ENCODE measurements around the gene ASPDH.

Gene ASPDH

GRCh38 chr19:50516964-50517703, 3.4 kb upstream of the ASPDH start:
- FAIRE-seq = no peak
- DNase-seq (ENCODE audit: extremely low spot score, insufficient read length, low read depth) = no peak

GRCh38 chr19:50516456-50516855, 2.7 kb upstream of the ASPDH start:
- FAIRE-seq = no peak

DNA sequence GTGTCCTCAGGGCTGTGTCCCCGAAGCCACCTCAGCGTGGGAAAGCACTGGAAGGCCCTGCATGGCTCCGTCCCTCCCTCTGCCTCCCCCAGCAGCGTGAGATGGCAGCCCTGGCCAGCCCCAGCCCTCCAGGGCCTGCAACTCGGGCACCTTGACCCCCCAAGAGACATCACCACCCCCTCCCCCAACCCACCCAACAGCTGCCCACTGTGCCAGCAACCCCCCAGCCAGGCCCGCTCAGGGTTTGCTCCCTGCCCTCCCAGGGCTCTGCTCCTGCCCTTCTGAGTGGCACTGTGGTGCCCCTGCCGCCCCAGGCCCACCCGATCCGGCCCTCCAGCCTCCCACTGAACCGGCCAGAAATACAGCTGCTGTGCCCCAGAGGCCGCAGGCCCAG, 1.5 kb upstream of the ASPDH start:
- DNase-seq (ENCODE audit: extremely low spot score, insufficient read length, low read depth) (no peak), FAIRE-seq (no peak)

More at GRCh38 chr19:50516456-50516855, 2.7 kb upstream of the ASPDH start:
- DNase-seq (ENCODE audit: extremely low spot score, insufficient read length, low read depth) = no peak

GRCh38 chr19:50514346-50515167, 844 bp upstream of the ASPDH start:
- no peak for DNase-seq (ENCODE audit: extremely low spot score, insufficient read length, low read depth)
- FAIRE-seq = no peak

DNA sequence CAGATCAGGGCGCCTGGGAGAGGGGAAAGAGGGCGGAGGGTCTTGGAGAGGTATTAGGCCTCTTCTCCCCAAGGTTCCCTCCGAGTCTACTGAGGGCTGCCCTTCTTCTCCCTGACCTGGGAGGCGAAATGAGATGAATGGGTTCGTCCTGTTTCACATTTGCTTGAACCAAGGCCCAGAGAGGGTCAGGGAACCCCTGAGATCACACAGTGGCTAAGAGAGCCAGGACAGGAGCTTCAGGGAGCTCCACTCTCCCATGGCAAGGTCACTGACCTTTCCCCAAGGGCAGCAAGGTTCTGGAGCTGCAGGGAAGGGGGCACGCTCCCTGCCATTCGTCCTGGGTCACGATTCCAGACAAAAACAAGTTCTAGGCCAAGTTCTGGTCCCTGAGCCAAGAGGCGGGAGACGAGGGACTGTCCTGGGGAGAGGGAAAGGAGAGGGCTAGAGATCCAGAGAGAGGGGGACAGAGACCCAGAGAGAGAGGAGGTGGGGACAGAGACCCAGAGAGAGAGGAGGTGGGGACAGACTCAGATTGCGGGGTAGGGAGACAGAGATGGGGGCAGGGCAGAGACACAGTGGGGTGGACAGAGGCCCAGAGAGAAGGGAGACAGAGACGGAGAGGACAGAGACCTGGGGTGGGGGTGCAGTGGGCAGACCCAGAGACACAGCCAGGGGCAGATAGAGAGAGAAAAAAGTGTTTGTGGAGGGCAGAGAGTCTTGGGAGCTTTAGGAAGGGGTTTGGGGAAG, 541 bp downstream of the ASPDH start:
- DNase-seq (ENCODE audit: extremely low spot score, insufficient read length, low read depth) (no peak), FAIRE-seq (no peak)

DNA sequence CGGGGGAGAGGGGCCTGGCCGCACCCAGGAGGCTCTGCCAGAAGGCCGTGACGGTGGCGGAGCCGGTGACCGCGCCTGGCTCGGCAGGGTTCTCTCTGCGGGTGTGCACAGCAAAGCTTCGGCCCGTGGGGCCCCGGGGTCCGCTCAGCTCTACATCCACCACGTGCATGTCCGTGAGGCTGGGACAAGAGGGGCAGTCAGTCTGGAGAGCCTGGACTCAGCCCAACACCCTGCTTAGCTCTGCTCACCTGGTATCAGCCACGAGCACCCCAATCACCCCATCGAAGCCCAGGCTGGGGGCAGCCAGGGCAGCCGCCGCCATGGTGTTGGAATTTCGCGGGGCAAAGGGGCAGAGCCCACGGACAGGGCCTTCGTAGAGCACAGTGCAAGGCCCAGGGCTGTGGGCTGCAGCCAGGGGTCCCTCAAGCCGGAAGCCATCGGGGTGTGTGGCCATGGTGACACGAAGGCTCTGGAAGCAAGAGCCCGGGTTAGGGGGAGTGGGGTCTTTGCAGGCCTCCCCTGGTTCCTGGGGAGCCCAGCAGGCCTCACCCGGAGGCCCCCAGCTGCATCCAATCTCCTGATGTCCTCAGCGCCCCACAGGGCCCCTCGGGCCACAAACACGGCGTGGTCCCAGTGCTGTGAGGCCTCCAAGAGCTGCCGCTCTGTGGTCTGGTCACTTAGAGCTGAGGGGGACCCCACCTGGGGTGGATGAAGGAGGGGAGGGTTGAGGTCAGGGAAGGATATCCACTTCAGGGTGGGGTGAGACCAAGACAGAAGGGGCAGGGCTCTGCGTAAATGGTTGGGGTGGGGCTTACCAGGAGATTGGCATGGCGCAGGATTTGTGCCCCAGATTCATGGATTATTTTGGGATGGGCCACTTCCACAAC, 1.4 kb downstream of the ASPDH start:
- DNase-seq (ENCODE audit: extremely low spot score, insufficient read length, low read depth) (no peak), FAIRE-seq (no peak)

- peak; percentile 100 for DNase-seq (ENCODE audit: extremely low spot score, insufficient read length, low read depth)
- FAIRE-seq = peak; percentile 98
Measured at GRCh38 chr19:50511069-50511822, 2.5 kb downstream of the ASPDH start, which contains the start of gene JOSD2. TSS of gene JOSD2 (minus strand) at chr19:50511191. CDS start at chr19:50510431, 760 bp downstream.

GRCh38 chr19:50510700-50511068, 3.0 kb downstream of the ASPDH start:
- FAIRE-seq (no peak), DNase-seq (ENCODE audit: extremely low spot score, insufficient read length, low read depth) (no peak)

GRCh38 chr19:50510121-50510670, 3.5 kb downstream of the ASPDH start:
- no peak for FAIRE-seq
- no peak for DNase-seq (ENCODE audit: extremely low spot score, insufficient read length, low read depth)

DNA sequence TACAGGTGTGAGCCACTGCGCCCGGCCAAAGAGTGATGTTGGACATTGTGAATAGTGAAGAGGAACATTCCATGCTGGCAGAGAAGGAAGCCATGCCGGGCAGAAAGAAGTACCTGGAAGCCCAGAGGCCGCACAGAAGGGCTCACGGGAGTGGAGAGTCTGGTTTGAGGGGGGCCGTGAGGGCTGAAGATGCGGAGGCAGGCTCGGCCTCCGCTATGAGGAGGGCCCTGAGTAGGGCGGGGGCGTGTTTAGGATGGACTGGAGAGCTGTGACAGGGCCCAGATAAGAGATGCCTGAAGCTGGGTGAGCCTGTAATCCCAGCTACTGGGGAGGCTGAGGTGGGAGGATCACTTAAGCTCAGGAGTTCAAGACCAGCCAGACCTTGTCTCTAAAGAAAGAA, 4.3 kb downstream of the ASPDH start:
- FAIRE-seq = no peak
- DNase-seq (ENCODE audit: extremely low spot score, insufficient read length, low read depth) = no peak

GRCh38 chr19:50508843-50509190, 4.9 kb downstream of the ASPDH start:
- FAIRE-seq (no peak), DNase-seq (ENCODE audit: extremely low spot score, insufficient read length, low read depth) (no peak)

GRCh38 chr19:50507376-50507775, 6.3 kb downstream of the ASPDH start:
- FAIRE-seq = no peak
- DNase-seq (ENCODE audit: extremely low spot score, insufficient read length, low read depth) = no peak

DNA sequence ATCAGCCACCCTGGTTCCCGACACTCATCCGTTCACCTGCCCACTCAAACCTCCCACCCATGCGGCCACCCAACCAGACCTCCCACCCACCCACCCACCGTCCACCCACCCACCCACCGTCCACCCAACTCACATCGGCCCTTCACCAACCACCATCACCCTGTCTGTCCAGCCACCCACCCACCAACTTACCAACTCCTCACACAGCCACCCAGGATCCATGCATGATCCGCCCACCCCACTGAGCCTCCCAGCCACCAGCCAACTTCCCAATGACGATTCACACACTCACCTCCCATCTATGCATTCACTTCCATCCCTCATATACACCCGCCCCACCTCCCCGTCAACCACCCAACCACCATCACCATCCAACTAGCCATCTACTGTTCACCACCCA, 7.0 kb downstream of the ASPDH start:
- FAIRE-seq = no peak
- DNase-seq (ENCODE audit: extremely low spot score, insufficient read length, low read depth) = no peak

GRCh38 chr19:50505856-50506611, 7.7 kb downstream of the ASPDH start:
- DNase-seq (ENCODE audit: extremely low spot score, insufficient read length, low read depth) = no peak
- no peak for FAIRE-seq

DNA sequence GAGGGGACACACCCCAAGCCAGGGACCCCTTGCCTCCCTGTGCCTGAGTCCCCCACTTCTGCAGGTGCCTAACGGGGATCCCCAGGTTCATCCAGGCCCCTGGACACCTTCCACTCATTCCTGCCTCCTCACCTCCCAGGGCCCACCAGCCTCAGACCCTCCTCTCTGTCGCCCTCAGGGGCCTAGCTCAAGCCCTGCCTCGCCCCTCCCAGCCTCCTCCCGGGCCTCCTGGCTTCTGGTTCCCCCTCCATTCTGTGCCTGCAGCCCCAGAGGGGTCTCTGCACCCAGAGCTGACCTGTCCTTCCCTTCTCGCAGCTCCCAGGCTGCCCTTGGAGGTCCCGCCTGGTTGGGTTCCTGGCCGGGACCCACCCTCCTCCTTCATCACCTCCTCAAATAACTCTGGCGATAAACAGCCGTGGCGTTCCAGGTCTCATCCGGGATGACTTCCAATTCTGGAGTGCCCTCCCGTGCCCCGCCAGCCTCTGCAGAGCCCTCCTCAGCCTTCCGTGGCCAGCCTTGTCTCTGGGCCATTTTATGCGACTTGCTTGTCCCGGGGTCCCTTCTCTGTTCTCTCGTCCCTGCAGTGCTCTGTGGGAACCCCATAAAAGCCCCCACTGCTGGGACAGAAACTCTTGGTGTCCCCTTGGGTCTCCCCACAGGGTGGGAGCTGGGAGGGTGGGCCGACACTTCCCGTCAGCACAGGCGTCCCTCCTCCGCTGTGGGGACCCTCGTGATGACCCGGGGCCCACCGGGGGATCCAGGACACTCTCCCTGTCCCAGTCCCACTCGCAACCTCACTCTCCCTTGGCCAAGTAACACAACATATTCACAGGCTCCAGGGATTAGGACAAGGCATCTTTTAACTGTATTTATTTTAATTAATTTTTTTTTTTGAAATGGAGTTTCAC, 11.9 kb downstream of the ASPDH start:
- FAIRE-seq (no peak), DNase-seq (ENCODE audit: extremely low spot score, insufficient read length, low read depth) (no peak)

- DNase-seq (ENCODE audit: extremely low spot score, insufficient read length, low read depth) = no peak
- no peak for FAIRE-seq
Measured at GRCh38 chr19:50501186-50501567, 12.5 kb downstream of the ASPDH start.

DNA sequence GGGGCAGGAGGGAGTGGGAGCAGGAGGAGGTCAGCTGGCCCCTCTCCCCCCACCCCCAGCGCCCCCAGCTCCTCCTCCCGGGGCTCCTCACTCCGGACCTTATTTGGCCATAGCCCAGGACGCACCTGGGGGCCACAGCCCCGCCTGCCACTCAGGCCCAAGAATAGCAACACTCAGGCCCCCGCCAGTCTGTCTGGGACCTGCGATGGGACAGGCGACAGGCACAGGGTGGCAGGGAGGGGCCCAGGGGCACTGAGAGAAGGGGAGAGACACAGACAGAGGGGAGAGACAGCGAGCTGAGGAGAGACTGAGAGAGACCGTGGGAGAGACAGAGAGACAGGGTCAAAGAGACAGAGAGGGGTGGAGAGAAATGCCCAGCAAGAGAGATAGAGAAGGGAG, 13.0 kb downstream of the ASPDH start:
- DNase-seq (ENCODE audit: extremely low spot score, insufficient read length, low read depth) = no peak
- no peak for FAIRE-seq
